Thoracic aorta (tissue), 2 donors: ENCODE results near the gene GCN1. TPM values are rescaled to one million over a fixed set of nuclear protein-coding genes. Genes with fewer than 3 reads are reported as not detected.

Experiments used
- ATAC-seq: fragments of 150-250 bp; one replicate; pipeline ENCODE4 v1.8.0; 2017; ENCODE audit warnings: low read depth; ENCODE audit not compliant: insufficient number of reproducible peaks, low FRiP score
- DNase-seq: peaks from one replicate; pipeline ENCODE4 v3.0.0-alpha.2; 2020; ENCODE audit warnings: low spot score
- H3K27ac ChIP-seq, 2 donors: fragments of 200-600 bp; sonication (generic); 1 replicate in 1 of 2; 2 replicates in 1 of 2; pipeline ENCODE4 v1.5.1; 2016; ENCODE audit warnings: mild to moderate bottlenecking in 2 of 2, moderate library complexity in 2 of 2
- H3K27me3 ChIP-seq: fragments of 200-600 bp; sonication (generic); replicated peaks from 2 replicates; pipeline ENCODE4 v1.6.0; 2016; ENCODE audit warnings: mild to moderate bottlenecking; ENCODE audit not compliant: insufficient read depth
- H3K36me3 ChIP-seq: fragments of 200-600 bp; sonication (generic); one replicate; pipeline ENCODE4 v1.5.1; 2016
- H3K4me1 ChIP-seq, 2 donors: fragments of 200-600 bp; sonication (generic); 1 replicate in 1 of 2; 2 replicates in 1 of 2; pipeline versions ENCODE4 v1.5.1 to v1.6.0; 2016; ENCODE audit warnings: low read depth in 2 of 2, mild to moderate bottlenecking in 1 of 2; ENCODE audit not compliant: control insufficient read depth in 1 of 2
- H3K4me3 ChIP-seq: fragments of 200-600 bp; sonication (generic); 2 replicates; pipeline ENCODE4 v1.5.1; 2016; ENCODE audit warnings: mild to moderate bottlenecking
- H3K9me3 ChIP-seq: fragments of 200-600 bp; sonication (generic); 2 replicates; pipeline ENCODE4 v1.5.1; 2016
- CTCF ChIP-seq: fragments of 200-600 bp; sonication (generic); IDR thresholded peaks from one replicate; pipeline ENCODE4 v1.5.1; 2019; ENCODE audit warnings: antibody characterized with exemption
- total RNA-seq, 2 donors: library from RNA; depleted of rRNA; stranded (reverse); fragments of >200 nt; gene quantifications; one replicate each; pipeline versions ENCODE4 v1.1.0 to v1.2.3, GENCODE V29; 2016

GCN1 gene
- total RNA-seq, 2 donors from 2014 or later: 56.8 to 91.5 TPM

- no peaks in the 10 kb centered on the region for H3K9me3 ChIP-seq
- peaks cover 20 to 22% of the 10 kb centered on the region in 2 donors for H3K4me1 ChIP-seq
- TF ChIP-seq CTCF: no peak
- H3K27me3 ChIP-seq: no peaks in the 10 kb centered on the region
- no peak for ATAC-seq
- DNase-seq: no peak
- no peak overlapping the region for H3K4me3 ChIP-seq
- peaks cover 29% of the 10 kb centered on the region for H3K36me3 ChIP-seq
- H3K27ac ChIP-seq: no peak overlapping the region
Observed at GRCh38 chr12:120106151-120106550, 88.4 kb downstream of the GCN1 start.

GRCh38 chr12:120103371-120103770, 91.1 kb downstream of the GCN1 start:
- Histone ChIP-seq H3K27me3 (no peaks in the 10 kb centered on the region), H3K4me1 (peaks cover 17 to 27% of the 10 kb centered on the region in 2 donors), H3K9me3 (no peaks in the 10 kb centered on the region), H3K36me3 (peaks cover 38% of the 10 kb centered on the region), H3K4me3 (no peak overlapping the region), H3K27ac (no peak overlapping the region)
- TF ChIP-seq CTCF: no peak
- ATAC-seq (no peak), DNase-seq (no peak)

GRCh38 chr12:120103044-120103338, 91.5 kb downstream of the GCN1 start:
- no peak for DNase-seq
- TF ChIP-seq CTCF: no peak
- Histone ChIP-seq H3K27me3 (no peaks in the 10 kb centered on the region), H3K27ac (no peak overlapping the region), H3K9me3 (no peaks in the 10 kb centered on the region), H3K36me3 (peaks cover 42% of the 10 kb centered on the region), H3K4me3 (no peak overlapping the region), H3K4me1 (peaks cover 17 to 27% of the 10 kb centered on the region in 2 donors)
- ATAC-seq: no peak

- Histone ChIP-seq H3K4me3 (no peak overlapping the region), H3K4me1 (peaks cover 17 to 27% of the 10 kb centered on the region in 2 donors), H3K9me3 (no peaks in the 10 kb centered on the region), H3K27ac (no peak overlapping the region), H3K36me3 (peaks cover 45% of the 10 kb centered on the region), H3K27me3 (no peaks in the 10 kb centered on the region)
- TF ChIP-seq CTCF: no peak
- no peak for DNase-seq
- no peak for ATAC-seq
Observed at GRCh38 chr12:120102189-120103043, 92.1 kb downstream of the GCN1 start.

- peak overlapping the region in 1 of 2 donors; percentile 25 for H3K27ac ChIP-seq
Observed at GRCh38 chr12:120101617-120102016, 92.9 kb downstream of the GCN1 start.

More at GRCh38 chr12:120101617-120102016, 92.9 kb downstream of the GCN1 start:
- Histone ChIP-seq H3K36me3 (peaks cover 50% of the 10 kb centered on the region), H3K4me1 (peaks cover 17 to 27% of the 10 kb centered on the region in 2 donors), H3K9me3 (no peaks in the 10 kb centered on the region), H3K4me3 (peak overlapping the region; percentile 8), H3K27me3 (no peaks in the 10 kb centered on the region)
- TF ChIP-seq CTCF: no peak
- ATAC-seq (no peak), DNase-seq (no peak)
